WTC11 (cell line): ENCODE results near the gene LRRC8A.
"Not testable (repeated sequence)": the region's sequence is repeated elsewhere in the genome, so short reads cannot be mapped to it uniquely, and the experiment has no call there.

ENCODE experiments used
- FOXP1 ChIP-seq: sonication (generic); formaldehyde crosslinking; IDR thresholded peaks from 2 replicates; pipeline ENCODE4 v1.8.0; 2022; ENCODE audit warnings: missing genetic modification reagents, mild to moderate bottlenecking, moderate library complexity, borderline replicate concordance
- NFATC4 ChIP-seq: fragments of 250-450 bp; sonication (Bioruptor Pico); IDR thresholded peaks from 2 replicates; pipeline ENCODE4 v1.9.0; 2021; ENCODE audit warnings: mild to moderate bottlenecking
- ZNF423 ChIP-seq: fragments of 250-450 bp; sonication (Bioruptor Pico); IDR thresholded peaks from 2 replicates; pipeline ENCODE4 v2.1.2; 2022; ENCODE audit warnings: mild to moderate bottlenecking, moderate library complexity
- TF ChIP-seq, protein P1 (sequence below): fragments of 200-600 bp; IDR thresholded peaks from 2 replicates; pipeline ENCODE4 v1.8.0; 2022; ENCODE audit warnings: antibody characterized with exemption
- TF ChIP-seq, protein P2 (sequence below): sonication (generic); formaldehyde crosslinking; IDR thresholded peaks from 2 replicates; pipeline ENCODE4 v1.8.1; 2022; ENCODE audit warnings: mild to moderate bottlenecking, missing genetic modification reagents, moderate library complexity, borderline replicate concordance
- TF ChIP-seq, protein P3 (sequence below): sonication (generic); formaldehyde crosslinking; IDR thresholded peaks from 2 replicates; pipeline ENCODE4 v1.8.1; 2023; ENCODE audit warnings: mild to moderate bottlenecking, missing genetic modification reagents

DNA sequence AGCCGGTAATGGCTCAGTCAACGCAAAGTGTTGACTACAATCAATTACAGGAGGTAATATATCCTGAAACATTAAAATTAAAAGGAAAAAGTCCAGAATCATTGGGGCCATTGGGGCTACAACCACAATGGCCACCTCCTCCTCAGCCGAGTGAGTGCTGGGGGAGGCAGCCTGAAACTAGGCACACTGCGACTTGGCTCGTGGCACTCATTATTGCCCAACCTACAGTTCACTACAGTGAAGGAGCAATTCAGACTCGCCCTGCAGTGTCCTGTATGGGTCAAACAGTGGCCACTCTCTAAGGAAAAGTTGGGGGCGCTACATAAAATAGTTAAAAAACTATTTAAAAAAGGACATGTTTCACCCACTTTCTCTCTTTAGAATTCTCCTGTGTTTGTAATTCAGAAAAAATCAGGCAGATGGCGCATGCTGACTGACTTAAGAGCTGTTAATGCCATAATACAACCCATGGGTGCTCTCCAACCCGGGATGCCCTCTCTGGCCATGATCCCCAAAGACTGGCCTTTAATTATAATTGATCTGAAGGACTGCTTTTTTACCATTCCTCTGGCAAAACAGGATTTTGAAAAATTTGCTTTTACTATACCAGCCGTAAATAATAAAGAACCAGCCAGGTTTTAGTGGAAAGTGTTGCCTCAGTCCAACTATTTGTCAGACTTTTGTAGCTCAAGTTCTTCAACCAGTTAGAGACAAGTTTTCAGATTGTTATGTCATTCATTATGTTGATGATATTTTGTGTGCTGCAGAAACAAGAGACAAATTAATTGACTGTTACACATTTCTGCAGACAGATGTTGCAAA lies 29.9 kb upstream of the LRRC8A start:
- TF ChIP-seq, protein P1, sequence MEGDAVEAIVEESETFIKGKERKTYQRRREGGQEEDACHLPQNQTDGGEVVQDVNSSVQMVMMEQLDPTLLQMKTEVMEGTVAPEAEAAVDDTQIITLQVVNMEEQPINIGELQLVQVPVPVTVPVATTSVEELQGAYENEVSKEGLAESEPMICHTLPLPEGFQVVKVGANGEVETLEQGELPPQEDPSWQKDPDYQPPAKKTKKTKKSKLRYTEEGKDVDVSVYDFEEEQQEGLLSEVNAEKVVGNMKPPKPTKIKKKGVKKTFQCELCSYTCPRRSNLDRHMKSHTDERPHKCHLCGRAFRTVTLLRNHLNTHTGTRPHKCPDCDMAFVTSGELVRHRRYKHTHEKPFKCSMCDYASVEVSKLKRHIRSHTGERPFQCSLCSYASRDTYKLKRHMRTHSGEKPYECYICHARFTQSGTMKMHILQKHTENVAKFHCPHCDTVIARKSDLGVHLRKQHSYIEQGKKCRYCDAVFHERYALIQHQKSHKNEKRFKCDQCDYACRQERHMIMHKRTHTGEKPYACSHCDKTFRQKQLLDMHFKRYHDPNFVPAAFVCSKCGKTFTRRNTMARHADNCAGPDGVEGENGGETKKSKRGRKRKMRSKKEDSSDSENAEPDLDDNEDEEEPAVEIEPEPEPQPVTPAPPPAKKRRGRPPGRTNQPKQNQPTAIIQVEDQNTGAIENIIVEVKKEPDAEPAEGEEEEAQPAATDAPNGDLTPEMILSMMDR: peak; percentile 29; the same call in 1 of the 2 replicates
- TF ChIP-seq, protein P2, sequence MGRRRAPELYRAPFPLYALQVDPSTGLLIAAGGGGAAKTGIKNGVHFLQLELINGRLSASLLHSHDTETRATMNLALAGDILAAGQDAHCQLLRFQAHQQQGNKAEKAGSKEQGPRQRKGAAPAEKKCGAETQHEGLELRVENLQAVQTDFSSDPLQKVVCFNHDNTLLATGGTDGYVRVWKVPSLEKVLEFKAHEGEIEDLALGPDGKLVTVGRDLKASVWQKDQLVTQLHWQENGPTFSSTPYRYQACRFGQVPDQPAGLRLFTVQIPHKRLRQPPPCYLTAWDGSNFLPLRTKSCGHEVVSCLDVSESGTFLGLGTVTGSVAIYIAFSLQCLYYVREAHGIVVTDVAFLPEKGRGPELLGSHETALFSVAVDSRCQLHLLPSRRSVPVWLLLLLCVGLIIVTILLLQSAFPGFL (CRISPR knock-in tag): not testable (repeated sequence)
- not testable (repeated sequence) for TF ChIP-seq FOXP1 (CRISPR knock-in tag); ZNF423 (CRISPR knock-in tag); NFATC4
- TF ChIP-seq, protein P3, sequence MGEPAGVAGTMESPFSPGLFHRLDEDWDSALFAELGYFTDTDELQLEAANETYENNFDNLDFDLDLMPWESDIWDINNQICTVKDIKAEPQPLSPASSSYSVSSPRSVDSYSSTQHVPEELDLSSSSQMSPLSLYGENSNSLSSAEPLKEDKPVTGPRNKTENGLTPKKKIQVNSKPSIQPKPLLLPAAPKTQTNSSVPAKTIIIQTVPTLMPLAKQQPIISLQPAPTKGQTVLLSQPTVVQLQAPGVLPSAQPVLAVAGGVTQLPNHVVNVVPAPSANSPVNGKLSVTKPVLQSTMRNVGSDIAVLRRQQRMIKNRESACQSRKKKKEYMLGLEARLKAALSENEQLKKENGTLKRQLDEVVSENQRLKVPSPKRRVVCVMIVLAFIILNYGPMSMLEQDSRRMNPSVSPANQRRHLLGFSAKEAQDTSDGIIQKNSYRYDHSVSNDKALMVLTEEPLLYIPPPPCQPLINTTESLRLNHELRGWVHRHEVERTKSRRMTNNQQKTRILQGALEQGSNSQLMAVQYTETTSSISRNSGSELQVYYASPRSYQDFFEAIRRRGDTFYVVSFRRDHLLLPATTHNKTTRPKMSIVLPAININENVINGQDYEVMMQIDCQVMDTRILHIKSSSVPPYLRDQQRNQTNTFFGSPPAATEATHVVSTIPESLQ (CRISPR knock-in tag): not testable (repeated sequence)
